Peyer's patch (tissue), 4 donors: ENCODE data around the gene TADA2B. TPM values are rescaled to one million over a fixed set of nuclear protein-coding genes. Genes with fewer than 3 reads are reported as not detected.

Experiments
- DNase-seq, 3 donors: peaks; one replicate each; pipeline ENCODE4 v3.0.0-alpha.2; 2017 to 2019
- H3K27ac ChIP-seq, 4 donors: fragments of 200-600 bp; sonication (generic); one replicate each; pipeline ENCODE4 v1.5.1; 2016 to 2019
- H3K27me3 ChIP-seq, 2 donors: fragments of 200-600 bp; sonication (generic); one replicate each; pipeline ENCODE4 v1.5.1; 2019
- H3K36me3 ChIP-seq, 3 donors: fragments of 200-600 bp; sonication (generic); one replicate each; pipeline ENCODE4 v1.5.1; 2016 to 2019
- H3K4me1 ChIP-seq, 4 donors: fragments of 200-600 bp; sonication (generic); one replicate each; pipeline ENCODE4 v1.5.1; 2016 to 2019
- H3K4me3 ChIP-seq, 4 donors: fragments of 200-600 bp; sonication (generic); 1 replicate in 3 of 4; 2 replicates in 1 of 4; pipeline ENCODE4 v1.5.1; 2016 to 2019; ENCODE audit warnings: mild to moderate bottlenecking in 1 of 4
- H3K9me3 ChIP-seq, 4 donors: fragments of 200-600 bp; sonication (generic); one replicate each; pipeline ENCODE4 v1.5.1; 2016 to 2019; ENCODE audit warnings: mild to moderate bottlenecking in 1 of 4
- CTCF ChIP-seq, 6 experiments: fragments of 450-650 bp in 4 of 6; fragments of 200-600 bp in 2 of 6; sonication (generic) in 1 of 6; IDR thresholded peaks; one replicate each; pipeline ENCODE4 v1.5.1; 2017 to 2019; ENCODE audit warnings: antibody characterized with exemption in 6 of 6, mild to moderate bottlenecking in 3 of 6, moderate library complexity in 1 of 6
- POLR2A ChIP-seq, 2 donors: fragments of 450-650 bp; IDR thresholded peaks; one replicate each; pipeline ENCODE4 v1.5.1; 2017; ENCODE audit warnings: antibody characterized with exemption in 2 of 2, mild to moderate bottlenecking in 2 of 2, moderate library complexity in 2 of 2
- total RNA-seq, 4 donors: library from RNA; depleted of rRNA; stranded (reverse); fragments of >200 nt; gene quantifications; one replicate each; pipeline ENCODE4 v1.1.0, GENCODE V29; 2016

The TADA2B gene
- total RNA-seq, 4 donors from 2014 or later: 23.1 to 31.4 (median 27.8) TPM

GRCh38 chr4:7006411-7006810, 36.8 kb upstream of the TADA2B start:
- TF ChIP-seq POLR2A (IDR thresholded peaks at IDR 0.05) (no peak), CTCF (IDR thresholded peaks at IDR 0.05) (no peak)
- no peak overlapping the region for H3K27ac ChIP-seq
- H3K4me1 ChIP-seq: peaks cover 0 to 13% (median 0%) of the 10 kb centered on the region in 4 donors
- H3K9me3 ChIP-seq: no peaks in the 10 kb centered on the region
- H3K27me3 ChIP-seq: no peaks in the 10 kb centered on the region
- H3K4me3 ChIP-seq: no peak overlapping the region
- H3K36me3 ChIP-seq: peaks cover 0 to 87% (median 0%) of the 10 kb centered on the region in 3 donors
- DNase-seq: no peak

- H3K27me3 ChIP-seq: no peaks in the 10 kb centered on the region
- DNase-seq: no peak
- no peak overlapping the region for H3K27ac ChIP-seq
- peaks cover 0 to 13% (median 0%) of the 10 kb centered on the region in 4 donors for H3K4me1 ChIP-seq
- H3K4me3 ChIP-seq: no peak overlapping the region
- no peak for TF ChIP-seq CTCF (IDR thresholded peaks at IDR 0.05)
- TF ChIP-seq POLR2A (IDR thresholded peaks at IDR 0.05): no peak
- no peaks in the 10 kb centered on the region for H3K9me3 ChIP-seq
- H3K36me3 ChIP-seq: peaks cover 0 to 87% (median 0%) of the 10 kb centered on the region in 3 donors
Measured at GRCh38 chr4:7007142-7007907, 35.8 kb upstream of the TADA2B start.

- H3K27ac ChIP-seq: peak overlapping the region in 1 of 4 donors; percentile 7
- peaks cover 0 to 13% (median 0%) of the 10 kb centered on the region in 4 donors for H3K4me1 ChIP-seq
- DNase-seq: no peak
- peaks cover 0 to 87% (median 0%) of the 10 kb centered on the region in 3 donors for H3K36me3 ChIP-seq
- H3K27me3 ChIP-seq: no peaks in the 10 kb centered on the region
- no peaks in the 10 kb centered on the region for H3K9me3 ChIP-seq
- H3K4me3 ChIP-seq: no peak overlapping the region
- TF ChIP-seq POLR2A (IDR thresholded peaks at IDR 0.05): no peak
- TF ChIP-seq CTCF (IDR thresholded peaks at IDR 0.05): no peak
Measured at GRCh38 chr4:7007944-7008343, 35.2 kb upstream of the TADA2B start.

- Histone ChIP-seq H3K27ac (no peak overlapping the region), H3K9me3 (no peaks in the 10 kb centered on the region), H3K36me3 (peaks cover 0 to 86% (median 0%) of the 10 kb centered on the region in 3 donors), H3K4me3 (no peak overlapping the region), H3K4me1 (peaks cover 0 to 13% (median 0%) of the 10 kb centered on the region in 4 donors), H3K27me3 (no peaks in the 10 kb centered on the region)
- no peak for DNase-seq
- no peak for TF ChIP-seq CTCF (IDR thresholded peaks at IDR 0.05)
- no peak for TF ChIP-seq POLR2A (IDR thresholded peaks at IDR 0.05)
Measured at GRCh38 chr4:7009564-7009963, 33.6 kb upstream of the TADA2B start.

- Histone ChIP-seq H3K4me1 (no peaks in the 10 kb centered on the region), H3K27me3 (no peaks in the 10 kb centered on the region), H3K27ac (no peak overlapping the region), H3K4me3 (no peak overlapping the region), H3K9me3 (no peaks in the 10 kb centered on the region), H3K36me3 (peaks cover 0 to 93% (median 0%) of the 10 kb centered on the region in 3 donors)
- DNase-seq: no peak
- TF ChIP-seq CTCF (IDR thresholded peaks at IDR 0.05): no peak
- no peak for TF ChIP-seq POLR2A (IDR thresholded peaks at IDR 0.05)
Measured at GRCh38 chr4:7013175-7013574, 30.0 kb upstream of the TADA2B start.
